H1 (cell line): Measurements from ENCODE around the gene AQP10. TPM values are rescaled to one million over a fixed set of nuclear protein-coding genes. Genes with fewer than 3 reads are reported as not detected.

Experiments
- CTBP2 ChIP-seq: IDR thresholded peaks from 2 replicates; pipeline ENCODE4 v1.7.0; 2011; ENCODE audit warnings: borderline replicate concordance, mild to moderate bottlenecking, moderate library complexity, mixed read lengths, low read length; ENCODE audit not compliant: insufficient read depth, insufficient read length
- EZH2 ChIP-seq: fragments of 200-600 bp; sonication (generic); IDR thresholded peaks from 2 replicates; pipeline ENCODE4 v1.7.1; 2012; ENCODE audit warnings: low read depth, mild to moderate bottlenecking, moderate library complexity, low read length, inconsistent platforms; ENCODE audit not compliant: severe bottlenecking
- SP4 ChIP-seq: IDR thresholded peaks from 2 replicates; pipeline ENCODE4 v1.6.1; 2012; ENCODE audit warnings: low read length, inconsistent platforms
- polyA plus RNA-seq, 7 experiments: library from polyadenylated mRNA; depleted of rRNA in 3 of 7; stranded (reverse) in 5 of 7; unstranded in 2 of 7; fragments of >200 nt in 5 of 7; fragments of 200-250 nt in 2 of 7; gene quantifications; 1 replicate in 5 of 7; 2 replicates in 1 of 7; 4 replicates in 1 of 7; pipeline versions ENCODE4 v1.2.1 to v1.2.3, GENCODE V29; 2011 to 2013; ENCODE audit warnings: missing spikeins in 2 of 7, mixed read lengths in 2 of 7
- total RNA-seq: library from RNA; stranded (reverse); fragmentation: NEBNext Ultra II Directional; extraction: Animal tissue kit (Norgen Biotek cat#: 25700); gene quantifications from 2 replicates; pipeline ENCODE4 v1.2.1, GENCODE V29; 2021

AQP10 gene
- total and polyA plus RNA-seq, 2 of the 8 experiments (the other 6 are each of a cell fraction or from before 2014, with no cell fraction given), result not detected

DNA sequence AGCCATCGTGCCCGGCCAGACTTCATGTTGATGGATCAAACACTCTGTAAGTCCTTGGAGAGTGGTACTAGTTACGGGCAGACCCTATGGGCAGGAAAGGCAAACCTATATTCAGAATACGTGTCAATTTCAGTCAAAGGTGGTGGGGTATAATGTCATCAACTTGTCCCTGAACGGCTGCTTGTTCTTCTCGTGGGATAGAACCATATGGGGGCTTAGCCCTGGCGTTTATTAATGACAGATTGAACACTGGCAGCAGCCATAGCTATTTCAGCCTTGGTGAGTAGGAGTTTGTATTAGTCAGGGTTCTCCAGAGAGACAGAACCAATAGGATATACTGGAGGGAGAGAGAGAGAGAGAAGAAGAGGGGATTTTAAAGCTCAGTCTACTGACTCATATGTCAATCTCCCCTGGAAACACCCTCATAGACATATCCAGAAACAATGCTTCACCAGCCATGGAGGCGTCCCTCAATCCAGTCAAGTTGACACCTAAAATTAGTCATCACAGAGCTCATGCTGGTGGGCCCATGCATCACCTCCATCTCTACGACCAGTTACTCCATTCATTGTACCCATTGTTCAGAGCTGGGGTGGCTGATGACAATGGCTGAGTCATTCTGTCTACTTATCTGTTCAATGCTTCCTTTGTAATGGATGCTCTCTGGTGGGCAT, 16.1 kb upstream of the AQP10 start (continued):
- TF ChIP-seq EZH2, result no peak
- no peak for TF ChIP-seq CTBP2
- no peak for TF ChIP-seq SP4
